Measurements from ENCODE around the gene ARHGAP6.

ARHGAP6 gene

DNA sequence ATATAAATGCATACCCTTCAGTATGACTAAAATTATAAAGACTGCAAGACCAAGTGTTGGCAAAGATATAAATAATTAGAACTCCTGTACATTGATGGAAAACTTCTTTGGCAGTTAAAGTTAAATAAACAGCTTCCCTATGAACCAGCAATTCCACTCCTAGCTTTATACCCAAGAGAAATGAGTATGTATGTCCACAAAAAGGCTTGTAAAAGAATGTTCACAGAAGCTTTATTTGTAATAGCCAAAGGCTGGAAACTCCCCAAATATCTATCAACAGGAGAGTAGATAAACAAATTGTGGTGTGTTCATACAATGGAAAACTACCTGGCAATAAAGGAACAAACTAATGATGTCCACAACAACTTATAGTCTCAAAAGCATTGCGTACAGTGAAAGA lies 187.7 kb downstream of the ARHGAP6 start:
- TF ChIP-seq CTCF (IDR thresholded peaks at IDR 0.05) = no peak
- no peak overlapping the region for H3K27ac Mint-ChIP-seq

DNA sequence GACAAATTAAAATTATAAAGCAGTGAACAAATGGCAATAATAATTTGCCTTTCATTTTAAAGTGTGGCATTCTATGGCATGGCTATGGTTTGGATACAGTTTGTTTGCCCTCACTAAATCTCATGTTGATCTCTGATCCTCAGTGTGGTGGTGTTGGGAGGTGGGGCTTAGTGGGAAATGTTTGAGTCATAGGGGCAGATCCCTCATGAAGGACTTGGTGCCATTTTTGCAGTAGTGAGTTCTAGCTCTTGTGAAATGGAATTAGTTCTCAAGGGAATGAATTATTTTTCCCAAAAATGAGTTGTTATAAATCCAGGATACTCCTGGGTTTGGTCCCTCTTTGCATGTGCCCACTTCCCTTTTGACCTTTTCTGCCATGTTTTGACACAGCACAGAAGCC lies 191.1 kb downstream of the ARHGAP6 start:
- H3K9me3 Mint-ChIP-seq = peaks cover 16% of the 10 kb centered on the region
- TF ChIP-seq CTCF (IDR thresholded peaks at IDR 0.05) = no peak
- no peaks in the 10 kb centered on the region for H3K36me3 Mint-ChIP-seq (ENCODE audit: low read depth)
- no peaks in the 10 kb centered on the region for H3K4me1 Mint-ChIP-seq
- no peak overlapping the region for H3K27ac Mint-ChIP-seq
- peaks cover 3% of the 10 kb centered on the region for H3K27me3 Mint-ChIP-seq (ENCODE audit: low read depth, poor library complexity)
- H3K4me3 Mint-ChIP-seq = no peak overlapping the region
- no peak for DNase-seq

More for the DNA sequence above, 187.7 kb downstream of the ARHGAP6 start:
- H3K4me1 Mint-ChIP-seq = no peaks in the 10 kb centered on the region
- peaks cover 13% of the 10 kb centered on the region for H3K9me3 Mint-ChIP-seq
- no peaks in the 10 kb centered on the region for H3K36me3 Mint-ChIP-seq (ENCODE audit: low read depth)
- DNase-seq = no peak
- peaks cover 3% of the 10 kb centered on the region for H3K27me3 Mint-ChIP-seq (ENCODE audit: low read depth, poor library complexity)
- no peak overlapping the region for H3K4me3 Mint-ChIP-seq

DNA sequence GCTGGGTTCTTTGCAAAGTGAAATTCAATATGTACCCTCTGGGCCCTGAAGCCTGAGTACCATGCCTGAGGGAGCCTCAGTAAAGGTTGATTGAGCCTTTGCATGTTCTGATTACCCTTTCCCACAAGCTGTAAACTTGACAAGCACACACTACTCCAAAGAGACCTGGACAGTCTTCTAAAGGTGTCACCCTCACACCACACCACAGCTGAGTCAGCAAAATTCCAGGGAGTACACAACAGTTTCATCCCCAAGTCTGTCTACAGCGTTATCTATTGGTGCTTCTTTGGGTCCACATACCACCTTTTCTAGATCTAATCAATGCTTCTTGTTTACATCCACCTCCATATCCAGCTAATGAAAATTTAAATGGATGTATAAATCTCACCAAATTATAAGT lies 191.7 kb downstream of the ARHGAP6 start:
- no peak overlapping the region for H3K27ac Mint-ChIP-seq
- no peaks in the 10 kb centered on the region for H3K36me3 Mint-ChIP-seq (ENCODE audit: low read depth)
- H3K4me3 Mint-ChIP-seq = no peak overlapping the region
- no peak for DNase-seq
- H3K9me3 Mint-ChIP-seq = peaks cover 22% of the 10 kb centered on the region
- no peaks in the 10 kb centered on the region for H3K4me1 Mint-ChIP-seq
- TF ChIP-seq CTCF (IDR thresholded peaks at IDR 0.05) = no peak
- peaks cover 3% of the 10 kb centered on the region for H3K27me3 Mint-ChIP-seq (ENCODE audit: low read depth, poor library complexity)

DNA sequence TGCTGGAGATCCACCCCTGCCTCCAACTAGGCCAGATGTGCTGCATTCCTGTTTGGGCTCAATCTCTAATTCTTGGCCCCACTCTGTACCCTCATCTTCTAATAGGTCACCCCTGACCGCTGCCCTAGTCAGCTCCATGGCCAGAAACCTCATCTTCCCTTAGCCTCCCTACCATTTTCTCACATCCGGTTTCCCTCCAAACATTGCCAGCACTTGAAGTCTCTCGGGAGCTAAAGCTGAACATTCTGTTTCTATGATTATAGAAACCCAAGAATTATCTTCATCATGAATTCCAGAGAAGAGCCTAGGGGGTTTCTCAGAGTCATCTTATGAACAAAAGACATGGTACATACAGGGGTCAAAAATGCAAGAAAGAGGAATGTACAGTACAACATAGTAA lies 192.8 kb downstream of the ARHGAP6 start:
- DNase-seq = no peak
- H3K4me1 Mint-ChIP-seq = no peaks in the 10 kb centered on the region
- H3K27me3 Mint-ChIP-seq (ENCODE audit: low read depth, poor library complexity) = peaks cover 3% of the 10 kb centered on the region
- peaks cover 30% of the 10 kb centered on the region for H3K9me3 Mint-ChIP-seq
- no peak overlapping the region for H3K27ac Mint-ChIP-seq
- no peak for TF ChIP-seq CTCF (IDR thresholded peaks at IDR 0.05)
- no peaks in the 10 kb centered on the region for H3K36me3 Mint-ChIP-seq (ENCODE audit: low read depth)
- no peak overlapping the region for H3K4me3 Mint-ChIP-seq

DNA sequence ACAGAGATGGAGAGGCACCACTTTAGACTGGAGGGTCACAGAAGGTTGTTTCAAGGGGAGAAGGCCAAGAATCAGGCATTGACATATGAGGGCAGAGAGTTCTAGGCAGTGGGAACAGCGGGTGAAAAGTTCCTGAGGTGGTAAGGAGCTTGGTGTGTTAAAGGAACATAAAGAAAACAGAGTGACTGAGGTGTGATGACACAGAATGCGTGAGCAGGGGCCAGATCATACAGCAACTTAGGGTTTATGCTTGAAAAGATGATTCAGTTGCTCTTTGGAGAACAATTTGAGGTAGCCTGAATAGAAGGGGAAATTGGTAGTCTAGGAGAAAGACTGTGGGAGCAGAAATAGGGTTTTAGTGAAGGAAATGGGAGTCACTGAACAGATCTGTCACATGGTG lies 193.3 kb downstream of the ARHGAP6 start:
- no peak for TF ChIP-seq CTCF (IDR thresholded peaks at IDR 0.05)
- peaks cover 32% of the 10 kb centered on the region for H3K9me3 Mint-ChIP-seq
- no peak overlapping the region for H3K4me3 Mint-ChIP-seq
- H3K27me3 Mint-ChIP-seq (ENCODE audit: low read depth, poor library complexity) = peaks cover 3% of the 10 kb centered on the region
- DNase-seq = no peak
- no peak overlapping the region for H3K27ac Mint-ChIP-seq
- H3K4me1 Mint-ChIP-seq = no peaks in the 10 kb centered on the region
- H3K36me3 Mint-ChIP-seq (ENCODE audit: low read depth) = no peaks in the 10 kb centered on the region

- no peak for DNase-seq
- Mint-ChIP-seq H3K36me3 (ENCODE audit: low read depth) (no peaks in the 10 kb centered on the region), H3K27me3 (ENCODE audit: low read depth, poor library complexity) (peaks cover 3% of the 10 kb centered on the region), H3K27ac (no peak overlapping the region), H3K4me1 (no peaks in the 10 kb centered on the region), H3K9me3 (peaks cover 38% of the 10 kb centered on the region), H3K4me3 (no peak overlapping the region)
- no peak for TF ChIP-seq CTCF (IDR thresholded peaks at IDR 0.05)
These were observed 195.3 kb downstream of the ARHGAP6 start for GRCh38 chrX:11470250-11470974.
